GM21717 (cell line): Measurements from ENCODE around the gene AFF3.
"Not testable (repeated sequence)": the region's sequence is repeated elsewhere in the genome, so short reads cannot be mapped to it uniquely, and the experiment has no call there.

Source experiments
- ATAC-seq: cut with Tn5 transposase; IDR thresholded peaks from one replicate; pipeline ENCODE4 v1.9.1; 2021; ENCODE audit warnings: mild to moderate bottlenecking, moderate library complexity; ENCODE audit not compliant: unreplicated experiment

The AFF3 gene

DNA sequence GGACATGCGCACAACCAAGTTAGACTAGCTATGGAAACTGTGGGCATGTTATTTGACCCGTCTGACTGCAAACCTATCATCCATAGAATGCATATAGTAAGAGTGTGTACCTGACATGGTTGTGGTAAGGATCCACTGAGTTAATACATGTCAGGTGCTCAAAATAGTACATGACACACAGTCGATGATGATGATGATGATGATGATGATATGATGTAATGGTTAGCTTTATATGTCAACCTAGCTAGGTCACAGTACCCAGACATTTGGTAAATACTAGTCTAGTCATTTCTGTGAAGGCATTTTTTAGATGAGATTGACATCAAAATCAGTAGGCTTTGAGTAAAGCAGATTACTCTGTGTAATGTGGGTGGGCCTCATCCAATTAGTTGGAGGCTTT lies 204.1 kb downstream of the AFF3 start:
- ATAC-seq: no peak

- ATAC-seq: no peak
Measured at GRCh38 chr2:99936065-99936464, 206.3 kb downstream of the AFF3 start.

- no peak for ATAC-seq
Measured at GRCh38 chr2:99935662-99936061, 206.7 kb downstream of the AFF3 start.

DNA sequence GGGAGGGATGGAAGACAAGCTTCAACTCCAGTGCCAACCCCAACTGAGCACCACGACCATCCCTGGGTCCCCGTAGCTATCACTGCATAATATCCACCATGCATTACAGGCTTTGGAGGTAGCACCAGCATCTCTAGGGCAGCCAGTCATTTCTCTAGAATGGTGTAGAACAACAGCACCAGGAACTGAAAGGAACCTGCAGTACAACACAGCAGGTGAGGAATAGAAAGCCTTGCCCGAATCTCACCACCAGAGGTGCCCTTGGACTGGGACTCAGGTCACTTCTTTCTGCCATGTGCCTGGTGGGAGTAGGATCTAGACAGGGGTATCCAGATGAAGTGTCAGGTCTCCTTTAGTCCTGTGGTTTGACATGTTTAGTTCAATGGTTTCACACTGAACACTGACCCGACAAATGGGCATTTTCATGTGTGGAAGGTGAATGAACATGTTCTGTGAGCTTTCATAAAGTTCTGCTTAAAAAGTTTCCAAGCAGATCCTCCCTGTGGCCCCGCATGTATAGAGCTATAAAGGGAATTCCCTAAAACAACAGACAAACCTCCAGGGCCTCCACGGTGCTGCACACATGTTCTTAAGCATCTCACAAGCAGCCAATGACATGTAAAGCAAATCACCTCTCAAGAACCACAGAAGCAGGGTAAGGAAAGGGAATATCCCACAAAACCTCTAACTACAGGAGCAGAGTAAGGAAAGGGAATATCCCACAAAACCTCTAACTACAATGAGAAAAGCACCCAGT lies 208.3 kb downstream of the AFF3 start:
- no peak for ATAC-seq

DNA sequence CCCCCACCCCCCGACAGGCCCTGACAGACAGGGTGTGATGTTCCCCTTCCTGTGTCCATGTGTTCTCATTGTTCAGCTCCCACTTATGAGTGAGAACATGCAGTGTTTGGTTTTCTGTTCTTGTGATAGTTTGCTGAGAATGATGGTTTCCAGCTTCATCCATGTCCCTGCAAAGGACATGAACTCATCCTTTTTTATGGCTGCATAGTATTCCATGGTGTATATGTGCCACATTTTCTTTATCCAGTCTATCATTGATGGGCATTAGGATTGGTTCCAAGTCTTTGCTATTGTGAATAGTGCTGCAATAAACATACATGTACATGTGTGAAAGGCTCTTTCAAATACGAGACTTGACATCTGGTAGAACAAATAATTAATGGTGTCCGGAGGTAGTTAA lies 208.9 kb downstream of the AFF3 start:
- ATAC-seq: not testable (repeated sequence)

GRCh38 chr2:99928470-99929053 lies 213.8 kb downstream of the AFF3 start:
- no peak for ATAC-seq

GRCh38 chr2:99927690-99928207 lies 214.6 kb downstream of the AFF3 start:
- not testable (repeated sequence) for ATAC-seq

DNA sequence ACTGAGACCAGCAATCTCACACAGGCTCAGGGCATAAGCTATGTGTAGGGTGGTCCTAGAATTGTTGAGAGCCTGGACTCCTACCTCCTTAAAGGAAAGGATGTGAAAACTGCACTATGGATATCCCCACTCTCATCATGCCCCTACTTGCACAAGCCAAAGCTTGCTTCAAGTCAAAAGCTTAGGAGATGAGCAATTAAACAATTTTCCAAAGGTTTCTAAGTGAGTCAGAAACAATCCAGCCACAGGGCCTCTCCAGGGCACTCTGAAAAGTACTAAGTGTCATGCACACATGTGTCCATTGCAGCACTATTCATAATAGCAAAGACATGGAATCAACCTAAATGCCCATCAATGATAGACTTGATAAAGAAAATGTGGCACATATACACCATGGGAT lies 215.4 kb downstream of the AFF3 start:
- ATAC-seq: no peak

DNA sequence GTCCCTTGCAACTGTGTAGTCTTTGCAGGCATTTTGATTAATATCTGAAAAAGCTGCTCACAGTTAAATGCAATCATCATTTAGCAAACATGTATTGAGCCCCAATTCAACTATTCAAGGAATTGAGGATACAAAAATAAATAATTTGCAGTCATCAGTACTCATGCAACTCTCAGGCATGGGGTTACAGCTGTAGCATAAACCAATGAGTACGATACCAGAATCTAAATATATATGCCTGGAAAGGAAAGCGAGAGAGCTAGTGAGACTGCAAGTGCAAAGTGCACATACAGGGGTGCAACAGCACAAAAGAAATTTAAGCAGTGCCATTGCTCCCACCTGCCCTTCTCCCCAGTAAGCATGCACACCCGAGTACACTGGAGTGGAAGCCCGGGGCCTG lies 216.4 kb downstream of the AFF3 start:
- ATAC-seq: no peak

- no peak for ATAC-seq
Measured at GRCh38 chr2:99922664-99923063, 219.7 kb downstream of the AFF3 start.

DNA sequence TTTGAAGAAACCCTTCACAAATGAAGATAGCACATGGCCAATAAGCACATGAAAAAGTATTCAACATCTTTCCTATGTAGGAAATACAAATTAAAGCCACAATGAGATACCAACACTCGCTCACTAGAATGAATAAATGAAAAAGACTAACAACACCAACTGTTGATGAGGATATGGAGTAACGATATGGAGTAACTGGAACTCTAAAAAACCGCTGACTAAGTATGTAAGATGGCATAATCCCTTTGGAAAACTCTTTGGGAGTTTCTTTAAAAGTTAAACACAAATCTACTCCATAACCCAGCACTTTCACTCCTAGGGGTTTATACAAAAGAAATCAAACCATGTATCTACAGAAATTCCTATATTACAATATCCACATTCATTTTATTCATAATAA lies 220.5 kb downstream of the AFF3 start:
- no peak for ATAC-seq

GRCh38 chr2:99918389-99918788 lies 224.0 kb downstream of the AFF3 start:
- no peak for ATAC-seq

GRCh38 chr2:99915108-99915675 lies 227.2 kb downstream of the AFF3 start:
- no peak for ATAC-seq

GRCh38 chr2:99911736-99912135 lies 230.7 kb downstream of the AFF3 start:
- no peak for ATAC-seq

DNA sequence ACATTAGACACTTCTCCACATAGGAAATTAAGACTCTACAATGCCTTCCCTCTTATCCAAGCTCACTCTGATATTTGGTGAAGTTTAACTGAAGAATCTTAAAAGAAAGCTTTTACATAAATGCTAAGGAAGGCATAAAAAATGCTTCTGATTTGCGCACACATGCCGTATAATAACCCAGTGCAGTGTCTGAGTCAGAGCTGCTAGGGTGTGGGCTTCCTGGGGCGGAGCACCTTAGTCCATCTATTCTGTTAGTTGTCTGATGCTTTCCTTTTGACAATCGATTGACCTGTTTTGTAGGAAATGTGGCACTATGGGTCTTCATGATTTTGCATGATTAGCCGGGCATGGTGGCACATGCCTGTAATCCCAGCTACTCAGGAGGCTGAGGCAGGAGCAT lies 231.5 kb downstream of the AFF3 start:
- ATAC-seq: no peak

GRCh38 chr2:99905636-99906035 lies 236.8 kb downstream of the AFF3 start:
- no peak for ATAC-seq

GRCh38 chr2:99905025-99905424 lies 237.4 kb downstream of the AFF3 start:
- no peak for ATAC-seq

- no peak for ATAC-seq
Measured at GRCh38 chr2:99903981-99904380, 238.4 kb downstream of the AFF3 start.

GRCh38 chr2:99900556-99900955 lies 241.8 kb downstream of the AFF3 start:
- ATAC-seq: no peak

GRCh38 chr2:99899882-99900281 lies 242.5 kb downstream of the AFF3 start:
- no peak for ATAC-seq

GRCh38 chr2:99899058-99899855 lies 243.1 kb downstream of the AFF3 start:
- ATAC-seq: no peak
